A549 (cell line): ENCODE results near the gene CYP24A1. TPM values are rescaled to one million over a fixed set of nuclear protein-coding genes. Genes with fewer than 3 reads are reported as not detected.
A peak's percentile ranks its signal among the peaks of the same experiment; 100 is the strongest.

Source experiments
- BHLHE40 ChIP-seq: IDR thresholded peaks from 2 replicates; pipeline ENCODE4 v1.6.1; 2012; ENCODE audit warnings: low read depth, low read length, inconsistent platforms
- CBX2 ChIP-seq: fragments of 200-600 bp; sonication (generic); IDR thresholded peaks from 2 replicates; pipeline ENCODE4 v1.6.1; 2016; ENCODE audit warnings: low read depth, mild to moderate bottlenecking, borderline replicate concordance
- CBX8 ChIP-seq: fragments of 200-600 bp; sonication (generic); IDR thresholded peaks from 2 replicates; pipeline ENCODE4 v1.6.1; 2016
- CEBPB ChIP-seq, 2 experiments: fragments of >200 bp in 1 of 2; sonication (Bioruptor Twin) in 1 of 2; formaldehyde crosslinking in 1 of 2; IDR thresholded peaks; 2 replicates each; pipeline ENCODE4 v1.6.1; 2012 to 2016
- CHD2 ChIP-seq: fragments of 150-350 bp; IDR thresholded peaks from 2 replicates; pipeline ENCODE4 v1.6.1; 2014; ENCODE audit warnings: low read length; ENCODE audit not compliant: partially characterized antibody
- CHD4 ChIP-seq: fragments of 200-600 bp; sonication (generic); IDR thresholded peaks from 2 replicates; pipeline ENCODE4 v1.6.1; 2016; ENCODE audit warnings: antibody characterized with exemption, mild to moderate bottlenecking, borderline replicate concordance
- CTCF ChIP-seq: fragments of >200 bp; sonication (Bioruptor Twin); formaldehyde crosslinking; IDR thresholded peaks from 3 replicates; pipeline ENCODE4 v1.5.1; 2016
- EHMT2 ChIP-seq: fragments of 200-600 bp; sonication (generic); IDR thresholded peaks from 2 replicates; pipeline ENCODE4 v1.6.1; 2016; ENCODE audit warnings: antibody characterized with exemption, low read depth, mild to moderate bottlenecking, moderate library complexity
- ELK1 ChIP-seq: fragments of 150-350 bp; IDR thresholded peaks from 2 replicates; pipeline ENCODE4 v1.6.1; 2014; ENCODE audit warnings: low read depth, mild to moderate bottlenecking, low read length
- EP300 ChIP-seq, 2 experiments: fragments of >200 bp; sonication (Bioruptor Twin); formaldehyde crosslinking; IDR thresholded peaks; 2 replicates in 1 of 2; 3 replicates in 1 of 2; pipeline ENCODE4 v1.6.1; 2016 to 2017
- ESRRA ChIP-seq: fragments of 150-350 bp; IDR thresholded peaks from 2 replicates; pipeline ENCODE4 v1.6.1; 2014; ENCODE audit warnings: mild to moderate bottlenecking, low read length, borderline replicate concordance
- FOSB ChIP-seq: fragments of 250-450 bp; sonication (Bioruptor Pico); IDR thresholded peaks from 2 replicates; pipeline ENCODE4 v1.5.0; 2020; ENCODE audit warnings: mild to moderate bottlenecking, moderate library complexity
- FOXS1 ChIP-seq: fragments of 250-450 bp; sonication (Bioruptor Pico); IDR thresholded peaks from 2 replicates; pipeline ENCODE4 v1.5.0; 2020; ENCODE audit warnings: mild to moderate bottlenecking, moderate library complexity
- GATA3 ChIP-seq: IDR thresholded peaks from 2 replicates; pipeline ENCODE4 v1.6.1; 2012; ENCODE audit warnings: borderline replicate concordance
- HDAC2 ChIP-seq: fragments of 200-600 bp; sonication (generic); IDR thresholded peaks from 2 replicates; pipeline ENCODE4 v1.6.1; 2016
- HES2 ChIP-seq: fragments of >200 bp; sonication (Bioruptor Twin); formaldehyde crosslinking; IDR thresholded peaks from 2 replicates; pipeline ENCODE4 v1.6.1; 2016
- HEYL ChIP-seq: fragments of 250-450 bp; sonication (Bioruptor Pico); IDR thresholded peaks from 2 replicates; pipeline ENCODE4 v1.8.0; 2021; ENCODE audit warnings: mild to moderate bottlenecking, moderate library complexity
- HMGXB4 ChIP-seq: fragments of 250-450 bp; sonication (Bioruptor Pico); IDR thresholded peaks from 2 replicates; pipeline ENCODE4 v1.5.0; 2021; ENCODE audit warnings: mild to moderate bottlenecking, moderate library complexity, borderline replicate concordance
- HOXB13 ChIP-seq: fragments of 250-450 bp; sonication (Bioruptor Pico); IDR thresholded peaks from 2 replicates; pipeline ENCODE4 v1.5.0; 2020; ENCODE audit warnings: low read depth, mild to moderate bottlenecking, moderate library complexity
- HOXB5 ChIP-seq: fragments of 250-450 bp; sonication (Bioruptor Pico); IDR thresholded peaks from 2 replicates; pipeline ENCODE4 v1.5.0; 2020; ENCODE audit warnings: mild to moderate bottlenecking, moderate library complexity
- JUN ChIP-seq, 2 experiments: fragments of >200 bp; sonication (Bioruptor Twin); formaldehyde crosslinking; IDR thresholded peaks; 2 replicates in 1 of 2; 3 replicates in 1 of 2; pipeline ENCODE4 v1.6.1; 2016 to 2017
- JUNB ChIP-seq: fragments of >200 bp; sonication (Bioruptor Twin); formaldehyde crosslinking; IDR thresholded peaks from 2 replicates; pipeline ENCODE4 v1.6.1; 2016
- KDM1A ChIP-seq: fragments of 200-600 bp; sonication (generic); IDR thresholded peaks from 2 replicates; pipeline ENCODE4 v1.6.1; 2016; ENCODE audit warnings: low read depth, mild to moderate bottlenecking
- MAFK ChIP-seq: fragments of 450-650 bp; IDR thresholded peaks from 2 replicates; pipeline ENCODE4 v1.6.1; 2014; ENCODE audit not compliant: partially characterized antibody
- NFE2L2 ChIP-seq: fragments of 150-350 bp; conservative IDR thresholded peaks from 2 replicates; pipeline ENCODE4 v1.6.1; 2014; ENCODE audit warnings: low read length
- NPAS2 ChIP-seq: fragments of 250-450 bp; sonication (Bioruptor Pico); IDR thresholded peaks from 2 replicates; pipeline ENCODE4 v1.8.0; 2022; ENCODE audit warnings: mild to moderate bottlenecking, moderate library complexity, borderline replicate concordance
- NR3C1 ChIP-seq: fragments of >200 bp; sonication (Bioruptor Twin); formaldehyde crosslinking; IDR thresholded peaks from 3 replicates; pipeline ENCODE4 v1.6.1; 2017
- RARB ChIP-seq: fragments of 250-450 bp; sonication (Bioruptor Pico); IDR thresholded peaks from 2 replicates; pipeline ENCODE4 v1.8.0; 2021; ENCODE audit warnings: mild to moderate bottlenecking, moderate library complexity
- RCOR1 ChIP-seq: fragments of 150-350 bp; IDR thresholded peaks from 2 replicates; pipeline ENCODE4 v1.6.1; 2014; ENCODE audit warnings: antibody characterized with exemption, low read length, low read depth
- RFX5 ChIP-seq: fragments of 450-650 bp; IDR thresholded peaks from 2 replicates; pipeline ENCODE4 v1.7.1; 2014; ENCODE audit warnings: antibody characterized with exemption, mild to moderate bottlenecking, moderate library complexity
- RNF2 ChIP-seq: fragments of 200-600 bp; sonication (generic); IDR thresholded peaks from 2 replicates; pipeline ENCODE4 v1.6.1; 2016; ENCODE audit warnings: low read depth, mild to moderate bottlenecking, antibody characterized with exemption, moderate library complexity, borderline replicate concordance
- SMC3 ChIP-seq: fragments of >200 bp; sonication (Bioruptor Twin); formaldehyde crosslinking; IDR thresholded peaks from 3 replicates; pipeline ENCODE4 v1.6.1; 2018; ENCODE audit warnings: inconsistent platforms
- SREBF2 ChIP-seq: fragments of 450-650 bp; IDR thresholded peaks from 2 replicates; pipeline ENCODE4 v1.6.1; 2014; ENCODE audit warnings: mild to moderate bottlenecking, moderate library complexity
- TFCP2L1 ChIP-seq: fragments of 250-450 bp; sonication (Bioruptor Pico); IDR thresholded peaks from 2 replicates; pipeline ENCODE4 v1.5.0; 2021; ENCODE audit warnings: mild to moderate bottlenecking
- TP53 ChIP-seq: fragments of 250-450 bp; sonication (Bioruptor Pico); IDR thresholded peaks from 2 replicates; pipeline ENCODE4 v1.5.0; 2021; ENCODE audit warnings: mild to moderate bottlenecking, moderate library complexity
- USF2 ChIP-seq: fragments of 450-650 bp; IDR thresholded peaks from 2 replicates; pipeline ENCODE4 v1.6.1; 2014; ENCODE audit warnings: antibody characterized with exemption
- ZNF302 ChIP-seq: fragments of 250-450 bp; sonication (Bioruptor Pico); IDR thresholded peaks from 2 replicates; pipeline ENCODE4 v1.9.0; 2021; ENCODE audit warnings: inconsistent platforms, mild to moderate bottlenecking, moderate library complexity
- ZSCAN20 ChIP-seq: fragments of 250-450 bp; sonication (Bioruptor Pico); IDR thresholded peaks from 2 replicates; pipeline ENCODE4 v1.8.0; 2022; ENCODE audit warnings: mild to moderate bottlenecking, moderate library complexity
- polyA plus RNA-seq, 4 experiments: library from polyadenylated mRNA; depleted of rRNA in 3 of 4; stranded (reverse); fragments of >200 nt; fragmentation: RNase III in 1 of 4; extraction: RNeasy Plus Mini Kit Qiagen cat#74134 plus additional on column Dnase treatment in 1 of 4; gene quantifications; 2 replicates in 3 of 4; 3 replicates in 1 of 4; pipeline ENCODE4 v1.2.3, GENCODE V29; 2011 to 2017
- TF ChIP-seq, protein P1 (sequence below): IDR thresholded peaks from 2 replicates; pipeline ENCODE4 v1.6.1; 2012

CYP24A1 gene
- polyA plus RNA-seq, 2 of the 4 experiments (the other 2 are of a cell fraction): 722 to 1,617 TPM

- TF ChIP-seq, protein P1, sequence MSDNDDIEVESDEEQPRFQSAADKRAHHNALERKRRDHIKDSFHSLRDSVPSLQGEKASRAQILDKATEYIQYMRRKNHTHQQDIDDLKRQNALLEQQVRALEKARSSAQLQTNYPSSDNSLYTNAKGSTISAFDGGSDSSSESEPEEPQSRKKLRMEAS: peak; percentile 88
- TF ChIP-seq SREBF2: no peak
- TF ChIP-seq NR3C1: no peak
- no peak for TF ChIP-seq RCOR1
- TF ChIP-seq ESRRA: no peak
- no peak for TF ChIP-seq CBX8
- no peak for TF ChIP-seq BHLHE40
- no peak for TF ChIP-seq ELK1
- TF ChIP-seq HOXB13 (CRISPR knock-in tag): peak; percentile 87
- TF ChIP-seq CHD2: no peak
- TF ChIP-seq HES2: peak; percentile 98
- peak; percentile 60; the same call in 1 of the 2 replicates for TF ChIP-seq HOXB5 (CRISPR knock-in tag)
- TF ChIP-seq NPAS2: no peak
- TF ChIP-seq SMC3: peak; percentile 48; the same call in 2 of the 3 replicates
- TF ChIP-seq HDAC2: no peak
- TF ChIP-seq MAFK: peak; percentile 87
- peak; percentile 92 for TF ChIP-seq HEYL (CRISPR knock-in tag)
- peak; percentile 2 for TF ChIP-seq RARB
- peak; percentile 78; the same call in 1 of the 2 replicates for TF ChIP-seq TFCP2L1 (CRISPR knock-in tag)
- TF ChIP-seq NFE2L2: no peak
- peak; percentile 58 for TF ChIP-seq USF2
- peak; percentile 76; the same call in 1 of the 2 replicates for TF ChIP-seq TP53 (CRISPR knock-in tag)
- peak; percentile 92 for TF ChIP-seq ZSCAN20 (CRISPR knock-in tag)
- no peak for TF ChIP-seq EHMT2
- TF ChIP-seq RFX5: peak; percentile 22; the same call in 1 of the 2 replicates
- peak; percentile 98 for TF ChIP-seq EP300 (IDR thresholded peaks at IDR 0.05)
- no peak; the same call in 1 of the 2 replicates for TF ChIP-seq FOSB
- peak; percentile 99 to 100 for TF ChIP-seq CEBPB (IDR thresholded peaks at IDR 0.05)
- TF ChIP-seq JUNB: peak; percentile 99
- TF ChIP-seq RNF2: no peak
- TF ChIP-seq FOXS1: no peak
- no peak for TF ChIP-seq KDM1A
- TF ChIP-seq CTCF: no peak
- TF ChIP-seq ZNF302 (CRISPR knock-in tag): peak; percentile 75
- 0 out of 2 replicates have a peak, but pooled peaks have one; percentile 41 for TF ChIP-seq HMGXB4 (CRISPR knock-in tag)
- no peak for TF ChIP-seq CBX2
- no peak; the same call in 1 of the 2 replicates for TF ChIP-seq CHD4
- peak; percentile 96 to 98; a peak in 4 of 5 replicates for TF ChIP-seq JUN (IDR thresholded peaks at IDR 0.05)
- peak; percentile 95 for TF ChIP-seq GATA3
These were observed 41.0 kb downstream of the CYP24A1 start (continued) for GRCh38 chr20:54132612-54133433.
